Right lobe of liver (tissue), 6 donors: ENCODE data around the gene DPH1. TPM values are rescaled to one million over a fixed set of nuclear protein-coding genes. Genes with fewer than 3 reads are reported as not detected.
A peak's percentile ranks its signal among the peaks of the same experiment; 100 is the strongest.

Experiments used
- ATAC-seq, 4 donors: fragments of 200-7000 bp; cut with Tn5 transposase; one replicate each; pipeline ENCODE4 v1.9.1; 2020; ENCODE audit warnings: mild to moderate bottlenecking in 4 of 4, moderate library complexity in 4 of 4
- DNase-seq, 3 donors: peaks; one replicate each; pipeline ENCODE4 v3.0.0-alpha.2; 2020
- H3K27ac ChIP-seq, 3 donors: fragments of 200-600 bp; one replicate each; pipeline ENCODE4 v1.8.0; 2022
- H3K27me3 ChIP-seq, 2 donors: fragments of 200-600 bp; one replicate each; pipeline ENCODE4 v1.8.0; 2022
- H3K36me3 ChIP-seq, 4 donors: fragments of 200-600 bp; sonication (generic) in 1 of 4; one replicate each; pipeline versions ENCODE4 v1.5.1 to v1.8.0; 2017 to 2022; ENCODE audit warnings: control low read depth in 1 of 4
- H3K4me1 ChIP-seq, 4 donors: fragments of 200-600 bp; sonication (generic) in 1 of 4; one replicate each; pipeline versions ENCODE4 v1.5.1 to v1.8.0; 2017 to 2022; ENCODE audit warnings: control low read depth in 1 of 4
- H3K4me3 ChIP-seq, 3 donors: fragments of 200-600 bp; one replicate each; pipeline ENCODE4 v1.8.0; 2022
- H3K9me3 ChIP-seq, 4 donors: fragments of 200-600 bp; sonication (generic) in 1 of 4; one replicate each; pipeline versions ENCODE4 v1.5.1 to v1.8.0; 2017 to 2022; ENCODE audit warnings: control low read depth in 1 of 4
- POLR2A ChIP-seq: fragments of 450-650 bp; IDR thresholded peaks from one replicate; pipeline ENCODE4 v1.6.1; 2017; ENCODE audit warnings: antibody characterized with exemption, mild to moderate bottlenecking
- WGBS: methylation state at CpG from one replicate; pipeline ENCODE4 v1.1.6; 2018; ENCODE audit warnings: low coverage, low lambda C conversion rate; ENCODE audit not compliant: insufficient coverage; ENCODE audit errors: missing lambda C conversion rate; 5-methylcytosine and 5-hydroxymethylcytosine counted together
- intact Hi-C, 2 donors: fragments of 100-400 bp; cut with DNase I; formaldehyde crosslinking; loops; one replicate each; pipeline versions ENCODE4 v1.11.2 to v1.14.1; 2022
- total RNA-seq, 6 experiments: library from RNA; depleted of rRNA in 2 of 6; stranded (reverse); fragments of >200 nt in 2 of 6; fragmentation: NEBNext Ultra II Directional in 3 of 6; extraction: Animal tissue kit (Norgen Biotek cat#: 25700) in 3 of 6; gene quantifications; one replicate each; pipeline versions ENCODE4 v1.1.0 to v1.2.4, GENCODE V29; 2016 to 2023
- TF ChIP-seq, protein P1 (sequence below), 4 donors: fragments of 200-600 bp in 3 of 4; fragments of 450-650 bp in 1 of 4; IDR thresholded peaks; one replicate each; pipeline versions ENCODE4 v1.5.1 to v1.8.0; 2016 to 2022; ENCODE audit warnings: antibody characterized with exemption in 4 of 4, mild to moderate bottlenecking in 2 of 4
- donor health status: DM: no; HTN: yes; CAD: no.
- donor health status: DM: no; HTN: no; CAD: no.
- donor health status: DM: no; HTN: no; CAD: no.
- donor health status: DM: no; HTN: yes; CAD: no.
- donor health status: DM: no; HTN: yes; CAD: no.

The DPH1 gene
- total RNA-seq, 6 experiments from 2014 or later: 20.0 to 41.1 (median 25.4) TPM

DNA sequence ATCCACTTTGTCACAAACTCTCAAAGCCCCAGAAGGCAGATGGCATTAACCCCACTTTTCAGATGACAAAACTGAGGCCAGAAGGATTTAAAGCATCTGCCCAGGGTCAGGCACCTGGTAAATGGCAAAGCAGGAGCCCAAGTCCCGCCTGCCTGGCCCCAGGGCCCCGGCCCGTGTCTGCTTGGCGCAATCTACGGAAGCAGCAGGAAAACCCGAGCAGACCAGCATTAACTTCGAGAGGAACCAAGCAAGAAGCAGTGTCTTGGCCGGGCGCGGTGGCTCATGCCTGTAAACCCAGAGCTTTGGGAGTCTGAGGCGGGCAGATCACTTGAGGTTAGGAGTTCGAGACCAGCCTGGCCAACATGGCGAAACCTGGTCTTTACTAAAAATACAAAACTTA is 26.4 kb upstream of the DPH1 start:
- Histone ChIP-seq H3K9me3 (no peaks in the 10 kb centered on the region), H3K36me3 (no peaks in the 10 kb centered on the region), H3K4me1 (peaks cover 0 to 58% (median 28%) of the 10 kb centered on the region in 4 donors), H3K4me3 (no peak overlapping the region), H3K27me3 (no peaks in the 10 kb centered on the region), H3K27ac (peak overlapping the region in 1 of 3 donors; percentile 16)
- 80% methylated on average over 1 of the region's 13 CpGs for WGBS
- intact Hi-C loops: no loop called here
- no peak for ATAC-seq
- DNase-seq: no peak
- TF ChIP-seq, protein P1, sequence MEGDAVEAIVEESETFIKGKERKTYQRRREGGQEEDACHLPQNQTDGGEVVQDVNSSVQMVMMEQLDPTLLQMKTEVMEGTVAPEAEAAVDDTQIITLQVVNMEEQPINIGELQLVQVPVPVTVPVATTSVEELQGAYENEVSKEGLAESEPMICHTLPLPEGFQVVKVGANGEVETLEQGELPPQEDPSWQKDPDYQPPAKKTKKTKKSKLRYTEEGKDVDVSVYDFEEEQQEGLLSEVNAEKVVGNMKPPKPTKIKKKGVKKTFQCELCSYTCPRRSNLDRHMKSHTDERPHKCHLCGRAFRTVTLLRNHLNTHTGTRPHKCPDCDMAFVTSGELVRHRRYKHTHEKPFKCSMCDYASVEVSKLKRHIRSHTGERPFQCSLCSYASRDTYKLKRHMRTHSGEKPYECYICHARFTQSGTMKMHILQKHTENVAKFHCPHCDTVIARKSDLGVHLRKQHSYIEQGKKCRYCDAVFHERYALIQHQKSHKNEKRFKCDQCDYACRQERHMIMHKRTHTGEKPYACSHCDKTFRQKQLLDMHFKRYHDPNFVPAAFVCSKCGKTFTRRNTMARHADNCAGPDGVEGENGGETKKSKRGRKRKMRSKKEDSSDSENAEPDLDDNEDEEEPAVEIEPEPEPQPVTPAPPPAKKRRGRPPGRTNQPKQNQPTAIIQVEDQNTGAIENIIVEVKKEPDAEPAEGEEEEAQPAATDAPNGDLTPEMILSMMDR (IDR thresholded peaks at IDR 0.05): no peak
- no peak for TF ChIP-seq POLR2A

DNA sequence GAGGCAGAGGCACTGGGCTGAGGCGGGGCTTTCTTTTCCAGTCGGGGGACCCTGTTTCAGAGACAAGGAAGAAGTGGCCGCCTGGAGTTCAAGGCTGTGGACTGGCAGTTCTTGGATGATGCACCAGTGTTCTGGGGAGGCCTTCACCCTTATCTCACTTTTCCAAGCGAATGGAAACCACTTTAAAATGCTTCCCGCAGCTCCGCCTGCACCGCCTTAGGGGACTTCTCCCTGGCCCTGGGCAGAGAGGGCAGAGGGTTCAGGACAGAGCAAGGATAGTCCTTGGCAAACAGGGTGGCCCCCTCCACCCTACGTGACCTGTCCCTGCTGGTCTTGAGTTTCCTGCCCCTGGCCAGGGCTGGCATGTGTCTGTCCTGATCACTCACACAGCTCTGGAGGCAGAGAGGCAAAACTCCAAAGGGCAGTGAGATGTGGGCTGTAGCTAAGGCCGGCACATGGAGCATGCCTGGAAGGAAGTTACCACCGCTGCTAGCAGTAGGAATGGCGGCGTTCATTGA is 25.5 kb upstream of the DPH1 start:
- TF ChIP-seq, protein P1 (IDR thresholded peaks at IDR 0.05): no peak
- no peak for TF ChIP-seq POLR2A
- peak overlapping the region in 1 of 3 donors; percentile 0 for H3K4me3 ChIP-seq
- no peaks in the 10 kb centered on the region for H3K36me3 ChIP-seq
- peaks cover 0 to 51% (median 26%) of the 10 kb centered on the region in 4 donors for H3K4me1 ChIP-seq
- ATAC-seq (peak; percentile 59 to 67 (median 64)), DNase-seq (peak in 2 of 3 donors; percentile 50 to 82)
- WGBS: 34% methylated on average over 4 of the region's 12 CpGs
- H3K9me3 ChIP-seq: no peaks in the 10 kb centered on the region
- no peaks in the 10 kb centered on the region for H3K27me3 ChIP-seq
- intact Hi-C loops: no loop called here
- H3K27ac ChIP-seq: peak overlapping the region in 1 of 3 donors; percentile 43

DNA sequence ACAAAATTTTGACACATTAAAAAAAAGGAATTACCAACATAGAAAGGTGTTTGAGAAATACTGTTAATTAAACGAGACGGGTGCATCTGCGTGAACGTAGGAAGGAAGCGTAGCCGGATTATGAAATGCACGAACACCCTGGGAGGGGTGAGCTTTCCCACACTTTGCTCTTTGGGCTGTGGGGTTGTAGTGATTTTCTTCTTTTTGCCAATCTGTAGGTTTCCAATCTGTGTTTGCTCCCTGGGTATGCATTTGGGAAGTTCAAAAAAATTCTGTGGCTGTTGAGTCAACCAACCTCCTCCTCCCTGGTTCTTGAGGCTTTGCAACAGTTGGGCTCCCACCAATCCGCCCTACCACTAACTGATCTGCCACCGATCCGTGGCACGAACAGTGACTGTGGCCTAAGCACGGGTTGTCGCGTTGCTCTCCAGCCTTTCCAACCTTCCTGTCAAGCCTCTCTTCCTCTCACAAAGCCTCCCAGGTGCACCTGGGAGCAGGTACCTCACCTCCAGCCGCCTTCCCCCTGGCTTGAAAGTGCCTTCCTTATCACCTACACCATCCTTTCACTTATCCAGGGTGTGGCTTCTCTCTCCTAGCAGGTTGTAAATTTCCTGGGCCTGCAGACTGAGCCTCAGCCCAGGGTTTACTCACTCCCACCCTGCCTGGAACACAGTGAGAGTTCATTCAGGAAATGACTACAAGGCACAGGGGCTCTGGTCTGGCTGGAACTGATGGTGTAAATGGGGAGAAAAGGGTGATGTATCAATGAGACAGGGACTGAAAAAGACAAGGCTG is 21.4 kb upstream of the DPH1 start:
- no peaks in the 10 kb centered on the region for H3K9me3 ChIP-seq
- no peak for TF ChIP-seq POLR2A
- TF ChIP-seq, protein P1 (IDR thresholded peaks at IDR 0.05): no peak
- 66% methylated on average over 14 of the region's 15 CpGs for WGBS
- no peaks in the 10 kb centered on the region for H3K27me3 ChIP-seq
- peaks cover 0 to 42% (median 21%) of the 10 kb centered on the region in 4 donors for H3K4me1 ChIP-seq
- no peak overlapping the region for H3K27ac ChIP-seq
- no peak overlapping the region for H3K4me3 ChIP-seq
- no peaks in the 10 kb centered on the region for H3K36me3 ChIP-seq
- ATAC-seq (no peak), DNase-seq (no peak)
- intact Hi-C loops: no loop called here

DNA sequence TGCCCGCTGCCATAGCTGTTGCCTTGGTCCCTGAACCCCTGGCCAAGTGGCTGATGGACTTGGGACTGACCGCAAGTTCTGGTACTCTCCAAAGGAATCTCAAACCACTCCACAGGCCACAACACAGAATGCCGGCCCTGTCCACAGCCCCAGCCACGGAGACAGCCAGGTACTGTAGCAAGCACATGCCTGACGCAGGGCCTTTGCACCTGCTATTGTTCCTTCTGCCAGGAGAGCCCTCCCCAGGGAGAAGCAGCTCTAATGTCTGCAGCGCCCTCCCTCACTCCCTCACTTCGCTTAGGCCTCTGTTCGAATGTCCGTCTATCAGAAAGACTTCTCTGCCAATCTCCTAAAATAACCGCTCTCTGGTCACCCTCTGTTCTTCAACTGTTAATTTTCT is 20.2 kb upstream of the DPH1 start:
- no peak overlapping the region for H3K27ac ChIP-seq
- DNase-seq (no peak), ATAC-seq (no peak)
- H3K27me3 ChIP-seq: no peaks in the 10 kb centered on the region
- 80% methylated on average over 4 of the region's 10 CpGs for WGBS
- peaks cover 0 to 38% (median 17%) of the 10 kb centered on the region in 4 donors for H3K4me1 ChIP-seq
- no peaks in the 10 kb centered on the region for H3K9me3 ChIP-seq
- no peaks in the 10 kb centered on the region for H3K36me3 ChIP-seq
- intact Hi-C loops: no loop called here
- no peak overlapping the region for H3K4me3 ChIP-seq
- TF ChIP-seq POLR2A: no peak
- TF ChIP-seq, protein P1 (IDR thresholded peaks at IDR 0.05): no peak
